K562 (cell line): ENCODE measurements around the gene EXOC3L1. TPM values are rescaled to one million over a fixed set of nuclear protein-coding genes. Genes with fewer than 3 reads are reported as not detected.

Experiments used
- C11orf30 ChIP-seq: fragments of 450-650 bp; IDR thresholded peaks from 2 replicates; pipeline ENCODE4 v1.6.1; 2016; ENCODE audit warnings: low read depth, mild to moderate bottlenecking
- CTBP1 ChIP-seq: fragments of 450-650 bp; IDR thresholded peaks from 2 replicates; pipeline ENCODE4 v1.6.1; 2016; ENCODE audit warnings: borderline replicate concordance
- EWSR1 ChIP-seq: fragments of 450-650 bp; IDR thresholded peaks from 2 replicates; pipeline ENCODE4 v1.6.1; 2018; ENCODE audit warnings: borderline replicate concordance, mild to moderate bottlenecking, low read depth, moderate library complexity; ENCODE audit not compliant: partially characterized antibody
- FOXA3 ChIP-seq, 2 experiments: fragments of 450-650 bp in 1 of 2; sonication (generic) in 1 of 2; formaldehyde crosslinking; IDR thresholded peaks in 1 of 2; conservative IDR thresholded peaks in 1 of 2; 2 replicates each; pipeline versions ENCODE4 v1.4.0 to v1.8.0; 2020 to 2022; ENCODE audit warnings: mild to moderate bottlenecking in 2 of 2, missing genetic modification reagents in 1 of 2
- HCFC1 ChIP-seq: IDR thresholded peaks from 2 replicates; pipeline ENCODE4 v1.6.1; 2012; ENCODE audit warnings: low read depth, low read length, improper control_type of control experiment
- HMG20A ChIP-seq: fragments of 450-650 bp; formaldehyde crosslinking; conservative IDR thresholded peaks from 2 replicates; pipeline ENCODE4 v1.4.0; 2020; ENCODE audit warnings: mild to moderate bottlenecking, mixed read lengths
- JUNB ChIP-seq: fragments of 450-650 bp; formaldehyde crosslinking; conservative IDR thresholded peaks from 2 replicates; pipeline ENCODE4 v1.4.0; 2020; ENCODE audit warnings: mild to moderate bottlenecking
- KAT8 ChIP-seq: fragments of 450-650 bp; IDR thresholded peaks from 2 replicates; pipeline ENCODE4 v1.6.1; 2016; ENCODE audit warnings: low read depth, mild to moderate bottlenecking
- NELFE ChIP-seq: IDR thresholded peaks from 2 replicates; pipeline ENCODE4 v1.6.1; 2011; ENCODE audit warnings: mild to moderate bottlenecking; ENCODE audit not compliant: insufficient read depth, insufficient read length
- SMAD1 ChIP-seq: fragments of 150-350 bp; IDR thresholded peaks from 2 replicates; pipeline ENCODE4 v1.6.1; 2014; ENCODE audit warnings: low read length, low read depth; ENCODE audit not compliant: partially characterized antibody
- TCF7 ChIP-seq: sonication (generic); IDR thresholded peaks from 2 replicates; pipeline ENCODE4 v1.6.1; 2016; ENCODE audit warnings: antibody characterized with exemption, borderline replicate concordance
- ZBTB8A ChIP-seq: fragments of 450-650 bp; IDR thresholded peaks from 2 replicates; pipeline ENCODE4 v1.6.1; 2018; ENCODE audit warnings: mild to moderate bottlenecking, moderate library complexity; ENCODE audit not compliant: partially characterized antibody
- ZFP1 ChIP-seq: fragments of 450-650 bp; formaldehyde crosslinking; IDR thresholded peaks from 2 replicates; pipeline ENCODE4 v1.4.0; 2020; ENCODE audit warnings: mild to moderate bottlenecking, mixed read lengths
- ZNF766 ChIP-seq: fragments of 200-800 bp; sonication (Bioruptor generic); conservative IDR thresholded peaks from 2 replicates; pipeline ENCODE4 v1.6.1; 2016; ENCODE audit warnings: missing genetic modification characterization, missing compliant biosample characterization
- polyA plus RNA-seq, 8 experiments: library from polyadenylated mRNA; depleted of rRNA in 4 of 8; stranded (reverse) in 5 of 8; unstranded in 3 of 8; fragments of >200 nt; fragmentation: Nextera tagmentation in 2 of 8; fragmentation: Illumina TruSeq in 1 of 8; extraction: Ambion mirVana in 2 of 8; extraction: Trizol in 1 of 8; gene quantifications; 2 replicates each; pipeline versions ENCODE4 v1.2.1 to v1.2.3, GENCODE V29; 2011 to 2014; ENCODE audit warnings: inconsistent platforms in 1 of 8, missing spikeins in 1 of 8
- total RNA-seq, 7 experiments: library from RNA; depleted of rRNA in 6 of 7; stranded (reverse); fragments of >200 nt in 6 of 7; fragmentation: Illumina TruSeq in 2 of 7; extraction: Trizol in 2 of 7; gene quantifications; 2 replicates each; pipeline versions ENCODE4 v1.2.1 to v1.2.3, GENCODE V29; 2011 to 2021; ENCODE audit warnings: low replicate concordance in 1 of 7
- TF ChIP-seq, protein P1 (sequence below): sonication (generic); formaldehyde crosslinking; IDR thresholded peaks from 2 replicates; pipeline ENCODE4 v1.8.0; 2022; ENCODE audit warnings: missing genetic modification reagents, mild to moderate bottlenecking, moderate library complexity, borderline replicate concordance
- TF ChIP-seq, protein P2 (sequence below): sonication (generic); formaldehyde crosslinking; IDR thresholded peaks from 2 replicates; pipeline ENCODE4 v1.8.0; 2022; ENCODE audit warnings: mild to moderate bottlenecking, low read depth, missing genetic modification reagents
- TF ChIP-seq, protein P3 (sequence below): fragments of 450-650 bp; formaldehyde crosslinking; IDR thresholded peaks from 2 replicates; pipeline ENCODE4 v1.4.0; 2020; ENCODE audit warnings: mild to moderate bottlenecking, moderate library complexity
- TF ChIP-seq, protein P4 (sequence below): fragments of 250-450 bp; sonication (Bioruptor Pico); IDR thresholded peaks from 2 replicates; pipeline ENCODE4 v1.4.0; 2020; ENCODE audit warnings: mild to moderate bottlenecking, moderate library complexity, borderline replicate concordance
- TF ChIP-seq, protein P5 (sequence below): sonication (generic); formaldehyde crosslinking; IDR thresholded peaks from 2 replicates; pipeline ENCODE4 v1.8.1; 2022; ENCODE audit warnings: missing genetic modification reagents

The EXOC3L1 gene
- total and polyA plus RNA-seq, 9 of the 15 experiments (the other 6 are each of a cell fraction or from before 2014, with no cell fraction given) = 0.08 TPM; not detected in 8

DNA sequence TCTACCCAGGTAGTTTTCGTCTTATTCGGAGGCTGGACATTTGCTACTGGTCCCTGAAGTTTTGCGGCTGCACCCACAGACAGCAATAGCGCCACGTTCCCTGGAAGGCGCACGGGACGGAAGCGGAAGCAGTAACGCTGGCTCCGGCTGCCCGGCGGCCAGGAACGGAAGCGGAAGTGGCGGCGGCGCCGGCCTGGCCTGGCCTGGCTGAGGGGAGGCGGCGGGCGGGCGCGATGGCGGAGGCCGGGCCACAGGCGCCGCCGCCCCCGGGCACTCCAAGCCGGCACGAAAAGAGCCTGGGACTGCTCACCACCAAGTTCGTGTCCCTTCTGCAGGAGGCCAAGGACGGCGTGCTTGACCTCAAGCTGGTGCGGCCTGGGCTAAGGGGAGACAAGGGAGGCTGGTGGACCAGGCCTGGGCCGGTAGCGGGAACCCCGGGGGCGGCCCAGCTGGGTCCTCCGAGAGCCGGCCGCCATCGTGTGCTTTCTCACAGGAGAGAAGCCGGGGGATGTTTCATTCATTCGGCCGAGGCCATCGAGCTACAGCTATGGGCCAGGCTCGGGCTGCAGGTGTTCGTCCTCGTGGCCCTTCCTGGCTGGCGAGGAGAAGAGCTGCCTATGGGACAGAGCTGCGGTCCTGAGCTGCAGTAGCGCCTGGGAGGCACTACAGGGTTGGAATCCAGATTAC lies 2.2 kb upstream of the EXOC3L1 start, which contains the start of gene E2F4 (continued):
- TF ChIP-seq, protein P1, sequence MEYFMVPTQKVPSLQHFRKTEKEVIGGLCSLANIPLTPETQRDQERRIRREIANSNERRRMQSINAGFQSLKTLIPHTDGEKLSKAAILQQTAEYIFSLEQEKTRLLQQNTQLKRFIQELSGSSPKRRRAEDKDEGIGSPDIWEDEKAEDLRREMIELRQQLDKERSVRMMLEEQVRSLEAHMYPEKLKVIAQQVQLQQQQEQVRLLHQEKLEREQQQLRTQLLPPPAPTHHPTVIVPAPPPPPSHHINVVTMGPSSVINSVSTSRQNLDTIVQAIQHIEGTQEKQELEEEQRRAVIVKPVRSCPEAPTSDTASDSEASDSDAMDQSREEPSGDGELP (CRISPR knock-in tag) = peak; percentile 80
- no peak for TF ChIP-seq JUNB
- TF ChIP-seq, protein P2, sequence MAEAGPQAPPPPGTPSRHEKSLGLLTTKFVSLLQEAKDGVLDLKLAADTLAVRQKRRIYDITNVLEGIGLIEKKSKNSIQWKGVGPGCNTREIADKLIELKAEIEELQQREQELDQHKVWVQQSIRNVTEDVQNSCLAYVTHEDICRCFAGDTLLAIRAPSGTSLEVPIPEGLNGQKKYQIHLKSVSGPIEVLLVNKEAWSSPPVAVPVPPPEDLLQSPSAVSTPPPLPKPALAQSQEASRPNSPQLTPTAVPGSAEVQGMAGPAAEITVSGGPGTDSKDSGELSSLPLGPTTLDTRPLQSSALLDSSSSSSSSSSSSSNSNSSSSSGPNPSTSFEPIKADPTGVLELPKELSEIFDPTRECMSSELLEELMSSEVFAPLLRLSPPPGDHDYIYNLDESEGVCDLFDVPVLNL (CRISPR knock-in tag) = no peak
- no peak for TF ChIP-seq ZBTB8A
- TF ChIP-seq, protein P3, sequence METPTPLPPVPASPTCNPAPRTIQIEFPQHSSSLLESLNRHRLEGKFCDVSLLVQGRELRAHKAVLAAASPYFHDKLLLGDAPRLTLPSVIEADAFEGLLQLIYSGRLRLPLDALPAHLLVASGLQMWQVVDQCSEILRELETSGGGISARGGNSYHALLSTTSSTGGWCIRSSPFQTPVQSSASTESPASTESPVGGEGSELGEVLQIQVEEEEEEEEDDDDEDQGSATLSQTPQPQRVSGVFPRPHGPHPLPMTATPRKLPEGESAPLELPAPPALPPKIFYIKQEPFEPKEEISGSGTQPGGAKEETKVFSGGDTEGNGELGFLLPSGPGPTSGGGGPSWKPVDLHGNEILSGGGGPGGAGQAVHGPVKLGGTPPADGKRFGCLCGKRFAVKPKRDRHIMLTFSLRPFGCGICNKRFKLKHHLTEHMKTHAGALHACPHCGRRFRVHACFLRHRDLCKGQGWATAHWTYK (CRISPR knock-in tag) = peak; percentile 63; the same call in 1 of the 2 replicates
- TF ChIP-seq C11orf30 = no peak; the same call in 1 of the 2 replicates
- TF ChIP-seq, protein P4, sequence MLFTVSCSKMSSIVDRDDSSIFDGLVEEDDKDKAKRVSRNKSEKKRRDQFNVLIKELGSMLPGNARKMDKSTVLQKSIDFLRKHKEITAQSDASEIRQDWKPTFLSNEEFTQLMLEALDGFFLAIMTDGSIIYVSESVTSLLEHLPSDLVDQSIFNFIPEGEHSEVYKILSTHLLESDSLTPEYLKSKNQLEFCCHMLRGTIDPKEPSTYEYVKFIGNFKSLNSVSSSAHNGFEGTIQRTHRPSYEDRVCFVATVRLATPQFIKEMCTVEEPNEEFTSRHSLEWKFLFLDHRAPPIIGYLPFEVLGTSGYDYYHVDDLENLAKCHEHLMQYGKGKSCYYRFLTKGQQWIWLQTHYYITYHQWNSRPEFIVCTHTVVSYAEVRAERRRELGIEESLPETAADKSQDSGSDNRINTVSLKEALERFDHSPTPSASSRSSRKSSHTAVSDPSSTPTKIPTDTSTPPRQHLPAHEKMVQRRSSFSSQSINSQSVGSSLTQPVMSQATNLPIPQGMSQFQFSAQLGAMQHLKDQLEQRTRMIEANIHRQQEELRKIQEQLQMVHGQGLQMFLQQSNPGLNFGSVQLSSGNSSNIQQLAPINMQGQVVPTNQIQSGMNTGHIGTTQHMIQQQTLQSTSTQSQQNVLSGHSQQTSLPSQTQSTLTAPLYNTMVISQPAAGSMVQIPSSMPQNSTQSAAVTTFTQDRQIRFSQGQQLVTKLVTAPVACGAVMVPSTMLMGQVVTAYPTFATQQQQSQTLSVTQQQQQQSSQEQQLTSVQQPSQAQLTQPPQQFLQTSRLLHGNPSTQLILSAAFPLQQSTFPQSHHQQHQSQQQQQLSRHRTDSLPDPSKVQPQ (CRISPR knock-in tag) = no peak
- TF ChIP-seq TCF7 = no peak
- TF ChIP-seq, protein P5, sequence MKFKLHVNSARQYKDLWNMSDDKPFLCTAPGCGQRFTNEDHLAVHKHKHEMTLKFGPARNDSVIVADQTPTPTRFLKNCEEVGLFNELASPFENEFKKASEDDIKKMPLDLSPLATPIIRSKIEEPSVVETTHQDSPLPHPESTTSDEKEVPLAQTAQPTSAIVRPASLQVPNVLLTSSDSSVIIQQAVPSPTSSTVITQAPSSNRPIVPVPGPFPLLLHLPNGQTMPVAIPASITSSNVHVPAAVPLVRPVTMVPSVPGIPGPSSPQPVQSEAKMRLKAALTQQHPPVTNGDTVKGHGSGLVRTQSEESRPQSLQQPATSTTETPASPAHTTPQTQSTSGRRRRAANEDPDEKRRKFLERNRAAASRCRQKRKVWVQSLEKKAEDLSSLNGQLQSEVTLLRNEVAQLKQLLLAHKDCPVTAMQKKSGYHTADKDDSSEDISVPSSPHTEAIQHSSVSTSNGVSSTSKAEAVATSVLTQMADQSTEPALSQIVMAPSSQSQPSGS (CRISPR knock-in tag) = no peak
- TF ChIP-seq ZFP1 (CRISPR knock-in tag) = no peak
- no peak for TF ChIP-seq NELFE
- peak; percentile 54 for TF ChIP-seq CTBP1
- TF ChIP-seq HMG20A (CRISPR knock-in tag) = no peak
- no peak for TF ChIP-seq ZNF766 (CRISPR knock-in tag)
- TF ChIP-seq HCFC1 = peak; percentile 78
- TF ChIP-seq KAT8 = no peak
- 0 out of 4 replicates have a peak, but pooled peaks of 1 of the 2 experiments have one; percentile 35 for TF ChIP-seq FOXA3 (CRISPR knock-in tag; conservative IDR thresholded peaks at IDR 0.05 in 1 of 2, IDR thresholded peaks at IDR 0.05 in 1 of 2)
- no peak for TF ChIP-seq SMAD1
- no peak for TF ChIP-seq EWSR1
